Measurements from ENCODE around the gene CAMK2G.

GRCh38 chr10:73907841-73908517 lies 33.6 kb upstream of the CAMK2G start:
- TF ChIP-seq REST (IDR thresholded peaks at IDR 0.05; ENCODE audit: insufficient read depth in 1 of 2, low read depth in 2 of 2, low read length in 1 of 2) (no peak), POLR2AphosphoS5 (IDR thresholded peaks at IDR 0.05; ENCODE audit: low read depth, low read length) (no peak; the same call in 1 of the 2 replicates), CTCF (IDR thresholded peaks at IDR 0.05) (no peak), SIN3A (IDR thresholded peaks at IDR 0.05; ENCODE audit: borderline replicate concordance, insufficient read depth, low read depth, low read length) (no peak)

Measured in Panc1 (cell line).